GM06990 (cell line): ENCODE measurements around the gene SRP68.

Experiments
- DNase-seq: peaks from one replicate; pipeline ENCODE4 v3.0.0-alpha.2; 2011; ENCODE audit not compliant: insufficient read length; ENCODE audit errors: extremely low read depth
- H3K27me3 ChIP-seq: replicated peaks from 2 replicates; pipeline ENCODE4 v1.6.0; 2011; ENCODE audit warnings: low read length; ENCODE audit not compliant: control insufficient read depth, insufficient read depth
- H3K36me3 ChIP-seq: 2 replicates; pipeline ENCODE4 v1.5.1; 2011; ENCODE audit warnings: low read length; ENCODE audit not compliant: control insufficient read depth, insufficient read depth
- H3K4me3 ChIP-seq: replicated peaks from 2 replicates; pipeline ENCODE4 v1.5.1; 2011; ENCODE audit warnings: low read depth, mild to moderate bottlenecking, control low read depth, low read length
- CTCF ChIP-seq: IDR thresholded peaks from 2 replicates; pipeline ENCODE4 v1.5.1; 2011; ENCODE audit warnings: low read length, control low read depth, mild to moderate bottlenecking, inconsistent platforms; ENCODE audit not compliant: insufficient read depth, poor library complexity, severe bottlenecking

Gene SRP68

DNA sequence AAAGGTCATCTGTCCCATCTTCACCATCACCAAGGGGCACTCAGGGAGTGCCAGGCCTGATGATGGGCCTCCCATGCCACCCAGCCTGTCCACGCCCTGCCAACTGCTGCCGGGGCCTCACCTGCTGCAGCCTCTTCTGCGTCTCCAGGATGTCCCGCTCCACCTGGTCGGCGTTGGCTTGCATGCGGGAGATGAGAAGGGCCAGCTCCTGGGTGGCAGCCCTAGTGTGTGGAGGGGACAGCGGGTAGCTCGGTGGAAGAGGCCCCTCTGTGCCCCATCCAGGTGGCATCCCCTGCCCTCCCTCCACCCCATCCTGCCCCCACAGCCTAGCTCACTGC, 48.4 kb downstream of the SRP68 start:
- no peaks in the 10 kb centered on the region for H3K36me3 ChIP-seq
- H3K4me3 ChIP-seq: no peak overlapping the region
- no peaks in the 10 kb centered on the region; the same call in 1 of the 2 replicates for H3K27me3 ChIP-seq
- DNase-seq: no peak
- no peak for TF ChIP-seq CTCF

GRCh38 chr17:76022973-76023899, 49.1 kb downstream of the SRP68 start:
- TF ChIP-seq CTCF: no peak
- Histone ChIP-seq H3K4me3 (no peak overlapping the region), H3K36me3 (no peaks in the 10 kb centered on the region), H3K27me3 (no peaks in the 10 kb centered on the region; the same call in 1 of the 2 replicates)
- no peak for DNase-seq

DNA sequence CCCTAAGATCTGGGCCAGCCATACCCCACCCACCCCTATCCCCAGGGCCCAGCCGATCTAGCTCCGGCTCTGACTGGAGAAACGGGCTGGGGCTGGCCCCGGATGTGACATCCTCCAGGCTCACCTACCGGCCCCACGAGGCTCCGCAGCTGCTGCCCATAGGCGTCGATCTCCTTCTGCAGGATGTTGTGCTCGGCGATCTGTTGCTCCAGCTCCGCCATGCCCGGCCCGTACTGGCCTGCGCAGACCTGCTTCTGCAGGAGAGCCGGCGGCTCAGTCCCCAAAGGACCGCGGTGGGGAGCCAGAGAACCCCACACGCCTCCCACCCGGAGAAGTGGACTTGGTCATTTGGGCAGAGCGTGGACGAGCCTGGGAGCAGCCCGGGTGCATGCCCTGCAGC, 50.0 kb downstream of the SRP68 start:
- no peak for TF ChIP-seq CTCF
- DNase-seq: no peak
- no peaks in the 10 kb centered on the region; the same call in 1 of the 2 replicates for H3K27me3 ChIP-seq

DNA sequence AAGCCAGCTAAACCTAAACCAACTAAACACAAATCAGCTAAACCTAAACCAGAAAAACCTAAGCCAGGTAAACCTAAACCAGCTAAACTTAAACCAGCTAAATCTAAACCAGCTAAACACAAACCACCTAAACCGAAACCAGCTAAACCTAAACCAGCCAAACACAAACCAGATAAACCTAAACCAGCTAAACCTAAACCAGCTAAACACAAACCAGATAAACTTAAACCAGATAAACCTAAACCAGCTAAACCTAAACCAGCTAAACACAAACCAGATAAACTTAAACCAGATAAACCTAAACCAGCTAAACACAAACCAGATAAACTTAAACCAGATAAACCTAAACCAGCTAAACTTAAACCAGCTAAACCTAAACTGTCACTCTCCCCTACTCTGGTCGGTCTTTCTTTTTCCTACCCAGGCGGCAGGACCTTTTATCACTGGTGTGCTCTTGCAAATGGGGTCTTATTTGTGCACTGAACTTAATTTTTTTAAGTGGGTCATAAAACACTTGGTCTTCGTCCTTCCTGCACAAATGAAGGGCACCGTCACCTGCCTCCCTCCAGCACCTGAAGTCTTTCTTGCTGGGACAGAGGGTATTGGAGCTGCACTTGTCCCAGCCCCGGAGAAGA, 52.4 kb downstream of the SRP68 start:
- no peaks in the 10 kb centered on the region; the same call in 1 of the 2 replicates for H3K27me3 ChIP-seq
- DNase-seq: no peak
- H3K36me3 ChIP-seq: no peaks in the 10 kb centered on the region
- H3K4me3 ChIP-seq: no peak overlapping the region
- TF ChIP-seq CTCF: no peak

More for the DNA sequence above, 50.0 kb downstream of the SRP68 start:
- Histone ChIP-seq H3K4me3 (no peak overlapping the region), H3K36me3 (no peaks in the 10 kb centered on the region)

DNA sequence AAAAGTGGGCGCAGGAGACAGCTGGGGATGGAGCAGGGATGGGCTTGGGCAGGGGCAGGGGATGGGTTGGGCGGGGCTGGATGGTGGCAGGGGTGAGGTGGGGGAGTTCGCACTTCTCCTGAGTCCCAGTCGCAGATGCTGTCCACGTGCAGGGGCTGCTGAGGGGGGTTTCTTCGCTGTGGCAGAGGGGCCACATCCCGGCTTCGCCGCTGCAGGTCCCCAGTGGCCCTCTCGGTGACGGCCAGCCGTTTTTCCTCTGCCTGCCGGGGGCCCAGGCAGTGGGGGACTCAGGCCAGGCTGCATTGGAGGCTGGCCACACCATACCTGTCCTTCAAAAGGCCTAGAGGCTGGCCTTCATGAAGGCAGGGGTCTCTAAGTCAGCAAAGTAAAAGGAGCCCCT, 53.5 kb downstream of the SRP68 start:
- no peaks in the 10 kb centered on the region for H3K36me3 ChIP-seq
- no peaks in the 10 kb centered on the region; the same call in 1 of the 2 replicates for H3K27me3 ChIP-seq
- DNase-seq: no peak
- TF ChIP-seq CTCF: no peak
- no peak overlapping the region for H3K4me3 ChIP-seq
